GM12874 (cell line): ENCODE results near the gene GBA3.

ENCODE experiments used
- CTCF ChIP-seq: IDR thresholded peaks from 2 replicates; pipeline ENCODE4 v1.5.1; 2011; ENCODE audit warnings: low read depth, mild to moderate bottlenecking, control low read depth, low read length, moderate library complexity; ENCODE audit not compliant: insufficient read depth

Gene GBA3

DNA sequence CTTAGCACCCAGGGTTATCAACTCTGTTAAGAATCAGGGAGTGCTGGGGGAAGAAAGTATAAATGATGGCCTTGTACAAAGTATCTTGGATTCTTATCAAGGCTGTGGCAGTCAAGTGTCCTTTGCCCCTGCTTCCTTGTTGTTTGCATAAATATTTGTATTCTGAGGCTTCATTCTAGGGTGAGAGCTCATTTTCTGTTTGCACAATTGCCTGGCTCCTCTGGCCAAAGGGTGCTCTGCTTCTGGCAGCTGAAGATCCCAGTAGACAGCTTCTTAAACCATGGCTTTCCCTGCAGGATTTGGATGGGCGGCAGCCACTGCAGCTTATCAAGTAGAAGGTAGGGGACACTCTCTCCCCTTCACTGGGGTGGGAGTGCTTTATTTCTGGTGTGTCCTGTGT is at the start of gene GBA3:
Gene GBA3 (plus strand): TSS at position 202 of the 400 bp plus-strand sequence.
- no peak for TF ChIP-seq CTCF

- no peak for TF ChIP-seq CTCF
Observed at GRCh38 chr4:22643952-22644351, 48.8 kb upstream of the GBA3 start.

GRCh38 chr4:22645481-22646182 is 47.1 kb upstream of the GBA3 start:
- TF ChIP-seq CTCF: no peak

DNA sequence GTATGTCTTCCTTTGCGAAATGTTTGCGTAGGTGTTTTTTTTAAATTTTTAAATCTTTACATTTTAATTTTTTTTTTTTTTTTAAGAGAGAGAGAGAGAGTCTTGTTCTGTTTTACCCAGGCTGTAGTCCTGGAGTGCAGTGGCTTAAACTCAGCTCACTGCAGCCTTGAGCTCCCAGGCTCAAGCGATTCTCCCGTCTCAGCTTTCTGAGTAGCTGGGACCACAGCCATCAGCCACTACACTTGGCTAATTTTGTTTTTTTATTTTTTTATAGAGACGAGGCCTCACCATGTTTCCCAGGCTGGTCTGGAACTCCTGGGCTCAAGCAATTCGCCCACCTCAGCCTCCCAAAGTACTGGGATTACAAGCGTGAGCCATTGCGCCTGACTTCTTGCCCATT is 43.7 kb upstream of the GBA3 start:
- TF ChIP-seq CTCF: no peak

GRCh38 chr4:22650771-22651170 is 42.0 kb upstream of the GBA3 start:
- no peak for TF ChIP-seq CTCF

DNA sequence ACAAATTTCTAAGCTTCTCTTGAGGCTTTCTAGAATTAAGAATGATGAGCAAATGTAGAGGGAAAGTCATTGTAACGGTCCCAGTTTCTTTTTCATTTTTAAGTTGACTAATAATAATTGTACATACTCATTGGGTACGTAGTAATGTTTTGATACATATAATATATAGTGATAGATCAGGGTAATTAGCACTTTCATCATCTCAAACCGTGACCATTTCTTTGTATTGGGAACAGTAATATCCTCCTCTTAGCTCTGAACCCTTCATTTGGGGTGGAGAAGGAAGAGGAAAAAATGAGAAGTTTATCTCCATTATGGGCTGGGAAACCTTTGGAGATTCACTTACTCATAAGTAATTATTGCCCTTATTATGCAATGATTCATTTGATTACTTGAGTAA is 39.0 kb upstream of the GBA3 start:
- no peak for TF ChIP-seq CTCF

DNA sequence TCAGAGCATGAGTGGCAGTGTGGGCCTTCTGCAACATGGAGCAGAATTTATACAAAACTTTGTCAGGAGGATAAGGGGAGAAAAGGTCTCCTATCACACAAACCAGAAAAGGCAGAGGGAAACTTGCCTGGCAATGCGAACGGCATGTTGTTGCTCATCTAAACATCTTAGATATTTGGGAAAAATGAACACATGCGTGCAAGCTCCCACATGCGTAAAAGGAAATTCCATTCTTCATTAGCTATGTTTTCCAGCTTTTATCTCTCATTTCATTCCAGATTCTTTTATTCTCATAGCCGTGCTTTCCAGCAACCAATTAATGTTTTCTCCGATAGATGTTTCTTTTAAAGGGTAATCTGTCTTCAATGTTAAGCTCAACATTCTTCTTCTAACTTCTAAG is 31.3 kb upstream of the GBA3 start:
- no peak for TF ChIP-seq CTCF
